GM23248 (cell line): ENCODE measurements around the gene PPT2. TPM values are rescaled to one million over a fixed set of nuclear protein-coding genes. Genes with fewer than 3 reads are reported as not detected.

Source experiments
- DNase-seq: peaks from one replicate; pipeline ENCODE4 v3.0.0-alpha.2; 2015
- H2AFZ ChIP-seq: fragments of 200-600 bp; sonication (generic); 2 replicates; pipeline ENCODE4 v1.6.1; 2016; ENCODE audit warnings: antibody characterized with exemption
- H3F3A ChIP-seq: fragments of 200-600 bp; sonication (generic); 2 replicates; pipeline ENCODE4 v1.6.1; 2016; ENCODE audit warnings: mild to moderate bottlenecking, antibody characterized with exemption, mixed run types; ENCODE audit not compliant: insufficient read depth
- H3K27ac ChIP-seq: fragments of 200-600 bp; sonication (generic); 2 replicates; pipeline ENCODE4 v1.5.1; 2016; ENCODE audit warnings: mild to moderate bottlenecking
- H3K27me3 ChIP-seq: fragments of 200-600 bp; sonication (generic); replicated peaks from 2 replicates; pipeline ENCODE4 v1.6.1; 2016; ENCODE audit warnings: mild to moderate bottlenecking; ENCODE audit not compliant: insufficient read depth
- H3K36me3 ChIP-seq: fragments of 200-600 bp; sonication (generic); 2 replicates; pipeline ENCODE4 v1.6.1; 2016; ENCODE audit warnings: low read depth, mild to moderate bottlenecking
- H3K4me1 ChIP-seq: fragments of 200-600 bp; sonication (generic); 2 replicates; pipeline ENCODE4 v1.6.1; 2016; ENCODE audit warnings: mild to moderate bottlenecking; ENCODE audit not compliant: insufficient read depth
- H3K4me2 ChIP-seq: fragments of 200-600 bp; sonication (generic); one replicate; pipeline ENCODE4 v1.6.1; 2016; ENCODE audit warnings: mild to moderate bottlenecking; ENCODE audit not compliant: unreplicated experiment
- H3K4me3 ChIP-seq: fragments of 200-600 bp; sonication (generic); 2 replicates; pipeline ENCODE4 v1.5.1; 2016; ENCODE audit warnings: mild to moderate bottlenecking
- H3K79me2 ChIP-seq: fragments of 200-600 bp; sonication (generic); 2 replicates; pipeline ENCODE4 v1.6.1; 2016; ENCODE audit warnings: mild to moderate bottlenecking; ENCODE audit not compliant: insufficient read depth
- H3K9ac ChIP-seq: fragments of 200-600 bp; sonication (generic); 2 replicates; pipeline ENCODE4 v1.6.1; 2016; ENCODE audit warnings: mild to moderate bottlenecking
- H3K9me2 ChIP-seq: fragments of 200-600 bp; sonication (generic); 2 replicates; pipeline ENCODE4 v1.6.1; 2016; ENCODE audit warnings: mixed run types, mild to moderate bottlenecking, moderate library complexity; ENCODE audit not compliant: insufficient read depth
- H3K9me3 ChIP-seq: fragments of 200-600 bp; sonication (generic); one replicate; pipeline ENCODE4 v1.6.1; 2017; ENCODE audit warnings: low read depth
- H4K20me1 ChIP-seq: fragments of 200-600 bp; sonication (generic); 2 replicates; pipeline ENCODE4 v1.6.0; 2016; ENCODE audit not compliant: insufficient read depth
- EZH2 ChIP-seq: fragments of 200-600 bp; sonication (generic); IDR thresholded peaks from 2 replicates; pipeline ENCODE4 v1.6.1; 2018; ENCODE audit warnings: antibody characterized with exemption, mild to moderate bottlenecking; ENCODE audit not compliant: insufficient read depth, poor library complexity, severe bottlenecking
- EZH2phosphoT487 ChIP-seq: fragments of 200-600 bp; sonication (generic); IDR thresholded peaks from 2 replicates; pipeline ENCODE4 v1.6.1; 2018; ENCODE audit warnings: antibody characterized with exemption, moderate library complexity, mild to moderate bottlenecking, low read depth; ENCODE audit not compliant: insufficient read depth
- WGBS, 2 experiments: methylation state at CpG; one replicate each; pipeline ENCODE4 v1.1.6; 2015 to 2017; ENCODE audit warnings: low lambda C conversion rate in 2 of 2, low coverage in 1 of 2; ENCODE audit errors: missing lambda C conversion rate in 2 of 2; 5-methylcytosine and 5-hydroxymethylcytosine counted together
- in situ Hi-C: fragments of 300-500 bp; cut with MboI; formaldehyde crosslinking; loops from 2 replicates; pipeline ENCODE4 v1.15.0; 2020
- polyA plus RNA-seq: library from polyadenylated mRNA; unstranded; fragments of >200 nt; fragmentation: Nextera tagmentation; extraction: Ambion mirVana; gene quantifications from 2 replicates; pipeline ENCODE4 v1.2.1, GENCODE V29; 2016
- total RNA-seq: library from RNA; depleted of rRNA; stranded (reverse); fragments of >200 nt; shearing (Covaris generic); gene quantifications from 2 replicates; pipeline ENCODE4 v1.2.3, GENCODE V29; 2014

The PPT2 gene
- total and polyA plus RNA-seq, 2 experiments from 2014 or later, result 10.3 to 12.8 TPM

- H3F3A ChIP-seq, result no peaks in the 10 kb centered on the region
- H3K4me1 ChIP-seq, result peaks cover 23% of the 10 kb centered on the region
- in situ Hi-C loops, result no loop called here
These were observed 26.0 kb upstream of the PPT2 start, which contains the start of gene ATF6B for GRCh38 chr6:32127717-32128592. TSS of gene ATF6B (minus strand) at chr6:32128246. CDS start at chr6:32128207, 39 bp downstream.

GRCh38 chr6:32128751-32129296, 25.1 kb upstream of the PPT2 start:
- peak overlapping the region; percentile 60 for H2AFZ ChIP-seq
- DNase-seq, result no peak
- peak overlapping the region; percentile 83; the same call in 1 of the 2 replicates for H3K9ac ChIP-seq
- peaks cover 51% of the 10 kb centered on the region for H3K79me2 ChIP-seq
- peak overlapping the region; percentile 66; the same call in 1 of the 2 replicates for H3K27ac ChIP-seq
- H4K20me1 ChIP-seq, result no peaks in the 10 kb centered on the region
- in situ Hi-C loops, result no loop called here
- TF ChIP-seq EZH2, result no peak
- TF ChIP-seq EZH2phosphoT487, result no peak
- peaks cover 7% of the 10 kb centered on the region; the same call in 1 of the 2 replicates for H3K36me3 ChIP-seq
- H3K4me1 ChIP-seq, result peaks cover 28% of the 10 kb centered on the region
- no peaks in the 10 kb centered on the region; the same call in 1 of the 2 replicates for H3F3A ChIP-seq
- no peaks in the 10 kb centered on the region for H3K27me3 ChIP-seq
- no peaks in the 10 kb centered on the region for H3K9me3 ChIP-seq
- peak overlapping the region; percentile 98 for H3K4me3 ChIP-seq
- no peaks in the 10 kb centered on the region for H3K9me2 ChIP-seq
- 80 to 87% methylated on average over 13 of the region's 13 CpGs for WGBS, 2 experiments
- peak overlapping the region; percentile 90 for H3K4me2 ChIP-seq

More at GRCh38 chr6:32127717-32128592, 26.0 kb upstream of the PPT2 start, which contains the start of gene ATF6B:
- TF ChIP-seq EZH2phosphoT487, result no peak
- no peak for TF ChIP-seq EZH2
- Histone ChIP-seq H3K9ac (peak within 1 kb of the TSS; percentile 97), H3K27ac (peak within 1 kb of the TSS; percentile 91), H3K27me3 (no peaks in the 10 kb centered on the region), H3K9me3 (no peaks in the 10 kb centered on the region), H2AFZ (peak within 1 kb of the TSS; percentile 82), H3K36me3 (peaks cover 11% of the 10 kb centered on the region; the same call in 1 of the 2 replicates), H3K4me3 (peak within 1 kb of the TSS; percentile 98), H3K9me2 (no peaks in the 10 kb centered on the region), H3K4me2 (peak within 1 kb of the TSS; percentile 90), H4K20me1 (no peaks in the 10 kb centered on the region), H3K79me2 (peaks cover 51% of the 10 kb centered on the region)
- 1% methylated on average over 33 to 44 of the region's 44 CpGs for WGBS, 2 experiments
- DNase-seq, result peak; percentile 100

DNA sequence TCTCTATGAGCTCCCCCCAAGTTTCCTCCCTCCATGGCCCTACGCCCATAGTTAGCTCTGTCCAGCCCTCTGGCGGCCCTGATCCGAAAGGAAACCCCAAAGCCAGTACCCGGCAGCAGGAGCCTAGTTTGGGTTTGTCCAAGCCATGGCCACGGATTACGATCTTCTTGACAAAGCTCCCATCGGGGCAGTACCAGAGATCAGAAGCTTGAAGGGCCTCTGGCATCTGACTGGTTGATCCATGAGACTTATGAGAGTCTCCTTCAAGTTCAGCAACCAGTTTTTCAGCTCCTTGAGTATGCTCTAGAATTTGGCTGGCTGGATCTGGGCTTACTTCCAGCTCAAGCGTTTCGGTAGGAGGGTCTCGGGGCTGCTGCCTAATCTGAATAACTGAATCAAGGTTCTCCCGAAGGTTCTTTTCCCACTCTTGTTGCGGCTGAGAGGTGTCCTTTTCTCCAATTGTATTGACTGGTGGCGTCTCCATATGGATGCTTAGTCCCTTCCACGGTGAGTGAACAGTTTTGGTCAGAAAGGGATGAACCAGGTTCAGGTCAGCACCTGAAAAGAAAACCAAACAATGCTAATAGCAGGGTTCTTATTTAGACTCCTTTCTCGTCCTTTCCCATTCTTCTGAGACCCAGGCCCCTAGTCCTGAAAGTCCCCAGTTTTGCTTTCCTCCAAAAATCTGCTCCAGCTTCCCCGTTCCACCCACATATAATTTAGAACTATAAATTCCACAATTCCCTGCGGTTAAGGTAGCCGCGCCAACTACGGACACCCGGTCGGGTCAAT, 24.4 kb upstream of the PPT2 start:
- TF ChIP-seq EZH2phosphoT487 (no peak), EZH2 (no peak)
- H3K27me3 ChIP-seq, result no peaks in the 10 kb centered on the region
- H3K9me3 ChIP-seq, result no peaks in the 10 kb centered on the region
- peaks cover 49% of the 10 kb centered on the region for H3K79me2 ChIP-seq
- H3K4me2 ChIP-seq, result peak overlapping the region; percentile 90
- H2AFZ ChIP-seq, result peak overlapping the region; percentile 96
- H3F3A ChIP-seq, result no peaks in the 10 kb centered on the region; the same call in 1 of the 2 replicates
- peaks cover 7% of the 10 kb centered on the region; the same call in 1 of the 2 replicates for H3K36me3 ChIP-seq
- H3K27ac ChIP-seq, result peak overlapping the region; percentile 66
- WGBS, 2 experiments, result 20 to 22% methylated on average over 22 of the region's 22 CpGs
- no peaks in the 10 kb centered on the region for H3K9me2 ChIP-seq
- H4K20me1 ChIP-seq, result no peaks in the 10 kb centered on the region
- H3K9ac ChIP-seq, result peak overlapping the region; percentile 83
- DNase-seq, result peak; percentile 49
- in situ Hi-C loops, result no loop called here
- peaks cover 32% of the 10 kb centered on the region for H3K4me1 ChIP-seq
- H3K4me3 ChIP-seq, result peak overlapping the region; percentile 98
